Cardiac fibroblast (primary cell): ENCODE results near the gene TDRD7.

ENCODE experiments used
- DNase-seq, 2 donors: peaks; one replicate each; pipeline versions ENCODE4 v3.0.0 to v3.0.0-alpha.2; 2010; ENCODE audit warnings: low read depth in 2 of 2
- H3K4me3 ChIP-seq, 2 donors: replicated peaks in 1 of 2; 1 replicate in 1 of 2; 2 replicates in 1 of 2; pipeline ENCODE4 v1.5.1; 2011; ENCODE audit warnings: low read depth in 2 of 2, low read length in 2 of 2, mild to moderate bottlenecking in 2 of 2, moderate library complexity in 1 of 2
- TF ChIP-seq, protein P1 (sequence below): IDR thresholded peaks from one replicate; pipeline ENCODE4 v1.5.1; 2011; ENCODE audit warnings: low read depth, mild to moderate bottlenecking, low read length, inconsistent platforms

The TDRD7 gene

GRCh38 chr9:97474372-97474925 lies 62.6 kb downstream of the TDRD7 start:
- peak in 1 of 2 donors; percentile 12 for DNase-seq
- no peak overlapping the region for H3K4me3 ChIP-seq

GRCh38 chr9:97475059-97475458 lies 63.2 kb downstream of the TDRD7 start:
- no peak overlapping the region for H3K4me3 ChIP-seq
- TF ChIP-seq, protein P1, sequence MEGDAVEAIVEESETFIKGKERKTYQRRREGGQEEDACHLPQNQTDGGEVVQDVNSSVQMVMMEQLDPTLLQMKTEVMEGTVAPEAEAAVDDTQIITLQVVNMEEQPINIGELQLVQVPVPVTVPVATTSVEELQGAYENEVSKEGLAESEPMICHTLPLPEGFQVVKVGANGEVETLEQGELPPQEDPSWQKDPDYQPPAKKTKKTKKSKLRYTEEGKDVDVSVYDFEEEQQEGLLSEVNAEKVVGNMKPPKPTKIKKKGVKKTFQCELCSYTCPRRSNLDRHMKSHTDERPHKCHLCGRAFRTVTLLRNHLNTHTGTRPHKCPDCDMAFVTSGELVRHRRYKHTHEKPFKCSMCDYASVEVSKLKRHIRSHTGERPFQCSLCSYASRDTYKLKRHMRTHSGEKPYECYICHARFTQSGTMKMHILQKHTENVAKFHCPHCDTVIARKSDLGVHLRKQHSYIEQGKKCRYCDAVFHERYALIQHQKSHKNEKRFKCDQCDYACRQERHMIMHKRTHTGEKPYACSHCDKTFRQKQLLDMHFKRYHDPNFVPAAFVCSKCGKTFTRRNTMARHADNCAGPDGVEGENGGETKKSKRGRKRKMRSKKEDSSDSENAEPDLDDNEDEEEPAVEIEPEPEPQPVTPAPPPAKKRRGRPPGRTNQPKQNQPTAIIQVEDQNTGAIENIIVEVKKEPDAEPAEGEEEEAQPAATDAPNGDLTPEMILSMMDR, result no peak
- DNase-seq, result peak in 1 of 2 donors; percentile 14

More at GRCh38 chr9:97474372-97474925, 62.6 kb downstream of the TDRD7 start:
- TF ChIP-seq, protein P1, result no peak

DNA sequence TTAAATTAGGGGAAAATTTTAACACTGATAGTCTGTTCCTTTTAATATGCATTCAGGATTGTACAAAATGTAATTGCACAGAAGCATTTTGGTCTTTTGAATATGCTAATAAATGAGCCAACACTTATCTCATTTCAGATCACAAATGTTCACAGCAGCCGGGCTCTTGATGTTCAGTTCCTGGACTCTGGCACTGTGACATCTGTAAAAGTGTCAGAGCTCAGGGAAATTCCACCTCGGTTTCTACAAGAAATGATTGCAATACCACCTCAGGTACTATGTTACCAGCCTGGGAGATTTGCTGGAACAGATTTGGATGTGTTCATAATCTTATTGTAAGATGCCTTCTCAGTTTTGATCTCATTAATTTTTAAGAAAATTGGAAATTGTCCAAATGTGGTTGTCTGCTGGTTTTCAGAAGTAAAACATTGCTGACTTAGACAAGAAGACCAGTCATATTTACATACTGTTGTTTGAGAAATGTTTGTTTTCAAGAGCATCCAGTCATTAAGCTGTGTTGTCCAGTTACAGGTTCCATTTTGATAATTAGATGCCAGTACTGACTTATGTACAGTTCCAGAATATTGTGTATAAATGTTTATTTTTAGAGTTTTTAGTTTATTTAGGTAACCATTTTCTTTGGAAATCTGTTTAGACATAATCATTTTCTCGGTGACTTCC lies 66.5 kb downstream of the TDRD7 start:
- H3K4me3 ChIP-seq, result no peak overlapping the region
- TF ChIP-seq, protein P1, result no peak
- DNase-seq, result no peak

GRCh38 chr9:97479496-97480159 lies 67.7 kb downstream of the TDRD7 start:
- H3K4me3 ChIP-seq, result no peak overlapping the region
- TF ChIP-seq, protein P1, result no peak
- DNase-seq, result peak in 1 of 2 donors; percentile 29

- no peak overlapping the region for H3K4me3 ChIP-seq
- peak in 1 of 2 donors; percentile 12 for DNase-seq
- TF ChIP-seq, protein P1, result no peak
These were observed 68.3 kb downstream of the TDRD7 start for GRCh38 chr9:97480174-97480573.

DNA sequence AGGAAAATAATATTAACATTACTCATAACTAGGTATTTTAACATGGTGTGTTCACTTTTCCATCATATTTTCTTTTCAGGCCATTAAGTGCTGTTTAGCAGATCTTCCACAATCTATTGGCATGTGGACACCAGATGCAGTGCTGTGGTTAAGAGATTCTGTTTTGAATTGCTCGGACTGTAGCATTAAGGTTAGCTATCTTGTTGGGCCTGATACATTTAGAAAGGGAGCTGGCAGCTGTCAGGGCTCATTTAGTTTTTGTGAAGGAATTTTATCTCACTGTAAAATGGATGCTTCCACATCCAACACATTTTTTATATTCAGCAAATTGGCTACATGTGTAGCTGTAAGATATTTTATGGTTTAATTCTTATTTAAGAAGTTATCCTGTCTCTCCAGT lies 68.9 kb downstream of the TDRD7 start:
- H3K4me3 ChIP-seq, result no peak overlapping the region
- TF ChIP-seq, protein P1, result no peak
- no peak for DNase-seq
